Measurements from ENCODE around the gene APOL1. TPM values are rescaled to one million over a fixed set of nuclear protein-coding genes. Genes with fewer than 3 reads are reported as not detected.

APOL1 gene
- polyA plus RNA-seq, 2 of the 4 experiments (the other 2 are of a cell fraction), result 2.0 to 6.5 TPM

- ATAC-seq, result no peak
- H3K27ac ChIP-seq, result no peak overlapping the region
- TF ChIP-seq ELK1 (IDR thresholded peaks at IDR 0.05; ENCODE audit: low read depth, low read length), result no peak
- no peak for TF ChIP-seq HDAC2 (IDR thresholded peaks at IDR 0.05)
- 88% methylated on average over 5 of the region's 5 CpGs for WGBS (ENCODE audit: missing lambda C conversion rate)
- no peaks in the 10 kb centered on the region for H3K9me3 ChIP-seq
- FAIRE-seq, result no peak
- H3K4me3 ChIP-seq, result no peak overlapping the region
- H3K4me2 ChIP-seq, result no peak overlapping the region
- no peak for DNase-seq (ENCODE audit: low read depth in 1 of 2, low spot score in 1 of 2)
- ChIA-PET POLR2A (no interaction called here), CTCF (interaction anchor here (0.7 to 1.4 kb wide), 4 partner anchors 8 to 64 kb away, joined by 3 to 4 read pairs (median 3); no protein-coding TSS in a partner anchor)
- peaks cover 6% of the 10 kb centered on the region for H3K4me1 ChIP-seq
Observed at GRCh38 chr22:36243986-36244385, 8.9 kb upstream of the APOL1 start.

- H3K4me1 ChIP-seq, result peaks cover 13% of the 10 kb centered on the region
- no peak overlapping the region for H3K4me3 ChIP-seq
- H3K9me3 ChIP-seq, result no peaks in the 10 kb centered on the region
- no peak overlapping the region for H3K4me2 ChIP-seq
- POLR2A ChIA-PET, result no interaction called here
- H3K27ac ChIP-seq, result no peak overlapping the region
- FAIRE-seq (no peak), DNase-seq (ENCODE audit: low read depth in 1 of 2, low spot score in 1 of 2) (no peak), ATAC-seq (no peak)
- no peak for TF ChIP-seq HDAC2 (IDR thresholded peaks at IDR 0.05)
- no peak for TF ChIP-seq CHD4 (IDR thresholded peaks at IDR 0.05; ENCODE audit: borderline replicate concordance)
- no peak for TF ChIP-seq MAZ (IDR thresholded peaks at IDR 0.05; ENCODE audit: borderline replicate concordance, low read depth, low read length)
- TF ChIP-seq NFE2L2 (conservative IDR thresholded peaks at IDR 0.05; ENCODE audit: low read length), result no peak
- TF ChIP-seq EHF (CRISPR knock-in tag; IDR thresholded peaks at IDR 0.05), result no peak
- no peak for TF ChIP-seq CEBPB (IDR thresholded peaks at IDR 0.05)
- no peak for TF ChIP-seq HOXB5 (CRISPR knock-in tag; IDR thresholded peaks at IDR 0.05)
- no peak for TF ChIP-seq MYC (IDR thresholded peaks at IDR 0.05; ENCODE audit: borderline replicate concordance, low read length)
- TF ChIP-seq BCL3 (IDR thresholded peaks at IDR 0.05), result no peak
- TF ChIP-seq CHD2 (IDR thresholded peaks at IDR 0.05; ENCODE audit: low read length, partially characterized antibody), result no peak
- no peak for TF ChIP-seq USF2 (IDR thresholded peaks at IDR 0.05)
- WGBS (ENCODE audit: missing lambda C conversion rate), result 87% methylated on average over 3 of the region's 5 CpGs
- CTCF ChIA-PET, result interaction anchor here (1.0 to 1.4 kb wide), 3 partner anchors 9 to 64 kb away, joined by 3 to 4 read pairs (median 3); no protein-coding TSS in a partner anchor
Observed at GRCh38 chr22:36244522-36245391, 8.2 kb upstream of the APOL1 start.

GRCh38 chr22:36245805-36246356 lies 7.1 kb upstream of the APOL1 start:
- no peak for TF ChIP-seq KDM5A (IDR thresholded peaks at IDR 0.05)
- DNase-seq (ENCODE audit: low read depth in 1 of 2, low spot score in 1 of 2), result no peak
- FAIRE-seq, result no peak
- H3K9me3 ChIP-seq, result no peaks in the 10 kb centered on the region
- no peak for ATAC-seq
- H3K4me2 ChIP-seq, result no peak overlapping the region
- peaks cover 17% of the 10 kb centered on the region for H3K4me1 ChIP-seq
- H3K27ac ChIP-seq, result no peak overlapping the region
- ChIA-PET CTCF (no interaction called here), POLR2A (no interaction called here)
- no peak overlapping the region for H3K4me3 ChIP-seq
- 77% methylated on average over 4 of the region's 4 CpGs for WGBS (ENCODE audit: missing lambda C conversion rate)

GRCh38 chr22:36246718-36247117 lies 6.2 kb upstream of the APOL1 start:
- WGBS (ENCODE audit: missing lambda C conversion rate), result 32% methylated on average over 3 of the region's 3 CpGs
- FAIRE-seq (no peak), DNase-seq (ENCODE audit: low read depth in 1 of 2, low spot score in 1 of 2) (no peak), ATAC-seq (no peak; a peak in 1 of 6 replicates)
- ChIA-PET POLR2A (no interaction called here), CTCF (no interaction called here)
- Histone ChIP-seq H3K4me2 (no peak overlapping the region), H3K4me3 (no peak overlapping the region), H3K9me3 (no peaks in the 10 kb centered on the region), H3K4me1 (peaks cover 25% of the 10 kb centered on the region), H3K27ac (no peak overlapping the region; a peak in 1 of 6 replicates)
- no peak for TF ChIP-seq ELK1 (IDR thresholded peaks at IDR 0.05; ENCODE audit: low read depth, low read length)
- no peak for TF ChIP-seq PBX3 (IDR thresholded peaks at IDR 0.05)
- TF ChIP-seq EHMT2 (IDR thresholded peaks at IDR 0.05; ENCODE audit: low read depth), result no peak
- no peak for TF ChIP-seq MAZ (IDR thresholded peaks at IDR 0.05; ENCODE audit: borderline replicate concordance, low read depth, low read length)
- TF ChIP-seq POLR2A (IDR thresholded peaks at IDR 0.05; ENCODE audit: low read length), result no peak
- TF ChIP-seq HEYL (CRISPR knock-in tag; IDR thresholded peaks at IDR 0.05), result no peak
- no peak for TF ChIP-seq MAFK (IDR thresholded peaks at IDR 0.05; ENCODE audit: partially characterized antibody)
- TF ChIP-seq JUNB (IDR thresholded peaks at IDR 0.05), result no peak
- no peak for TF ChIP-seq POLR2AphosphoS2 (conservative IDR thresholded peaks at IDR 0.05; ENCODE audit: low read length)
- no peak for TF ChIP-seq E2F6 (IDR thresholded peaks at IDR 0.05; ENCODE audit: borderline replicate concordance, low read depth)
- no peak for TF ChIP-seq PHF8 (IDR thresholded peaks at IDR 0.05; ENCODE audit: borderline replicate concordance, low read depth)
- no peak for TF ChIP-seq FOSL2 (IDR thresholded peaks at IDR 0.05)
- no peak for TF ChIP-seq FOSL2 (CRISPR knock-in tag; IDR thresholded peaks at IDR 0.05)
